OCI-LY1 (cell line): Measurements from ENCODE around the gene TCN1.

Experiments
- EZH2 ChIP-seq: fragments of 200-600 bp; sonication (generic), shearing (Covaris generic); IDR thresholded peaks from 2 replicates; pipeline ENCODE4 v1.8.0; 2017; ENCODE audit warnings: borderline replicate concordance, mixed run types, mild to moderate bottlenecking, antibody characterized with exemption, low read length, moderate library complexity, mixed read lengths
- TF ChIP-seq, protein P1 (sequence below): fragments of 200-600 bp; sonication (generic), shearing (Covaris generic); IDR thresholded peaks from 2 replicates; pipeline ENCODE4 v1.5.1; 2017; ENCODE audit warnings: mild to moderate bottlenecking, antibody characterized with exemption, low read length, moderate library complexity, mixed read lengths

GRCh38 chr11:59867946-59868345 lies 1.7 kb upstream of the TCN1 start:
- TF ChIP-seq, protein P1, sequence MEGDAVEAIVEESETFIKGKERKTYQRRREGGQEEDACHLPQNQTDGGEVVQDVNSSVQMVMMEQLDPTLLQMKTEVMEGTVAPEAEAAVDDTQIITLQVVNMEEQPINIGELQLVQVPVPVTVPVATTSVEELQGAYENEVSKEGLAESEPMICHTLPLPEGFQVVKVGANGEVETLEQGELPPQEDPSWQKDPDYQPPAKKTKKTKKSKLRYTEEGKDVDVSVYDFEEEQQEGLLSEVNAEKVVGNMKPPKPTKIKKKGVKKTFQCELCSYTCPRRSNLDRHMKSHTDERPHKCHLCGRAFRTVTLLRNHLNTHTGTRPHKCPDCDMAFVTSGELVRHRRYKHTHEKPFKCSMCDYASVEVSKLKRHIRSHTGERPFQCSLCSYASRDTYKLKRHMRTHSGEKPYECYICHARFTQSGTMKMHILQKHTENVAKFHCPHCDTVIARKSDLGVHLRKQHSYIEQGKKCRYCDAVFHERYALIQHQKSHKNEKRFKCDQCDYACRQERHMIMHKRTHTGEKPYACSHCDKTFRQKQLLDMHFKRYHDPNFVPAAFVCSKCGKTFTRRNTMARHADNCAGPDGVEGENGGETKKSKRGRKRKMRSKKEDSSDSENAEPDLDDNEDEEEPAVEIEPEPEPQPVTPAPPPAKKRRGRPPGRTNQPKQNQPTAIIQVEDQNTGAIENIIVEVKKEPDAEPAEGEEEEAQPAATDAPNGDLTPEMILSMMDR: no peak
- no peak for TF ChIP-seq EZH2
